Peyer's patch (tissue), 4 donors: ENCODE measurements around the gene ANP32E. TPM values are rescaled to one million over a fixed set of nuclear protein-coding genes. Genes with fewer than 3 reads are reported as not detected.
"Not testable (repeated sequence)": the region's sequence is repeated elsewhere in the genome, so short reads cannot be mapped to it uniquely, and the experiment has no call there.

Experiments used
- DNase-seq, 3 donors: peaks; one replicate each; pipeline ENCODE4 v3.0.0-alpha.2; 2017 to 2019
- H3K27ac ChIP-seq, 4 donors: fragments of 200-600 bp; sonication (generic); one replicate each; pipeline ENCODE4 v1.5.1; 2016 to 2019
- H3K27me3 ChIP-seq, 2 donors: fragments of 200-600 bp; sonication (generic); one replicate each; pipeline ENCODE4 v1.5.1; 2019
- H3K36me3 ChIP-seq, 3 donors: fragments of 200-600 bp; sonication (generic); one replicate each; pipeline ENCODE4 v1.5.1; 2016 to 2019
- H3K4me1 ChIP-seq, 4 donors: fragments of 200-600 bp; sonication (generic); one replicate each; pipeline ENCODE4 v1.5.1; 2016 to 2019
- H3K4me3 ChIP-seq, 4 donors: fragments of 200-600 bp; sonication (generic); 1 replicate in 3 of 4; 2 replicates in 1 of 4; pipeline ENCODE4 v1.5.1; 2016 to 2019; ENCODE audit warnings: mild to moderate bottlenecking in 1 of 4
- H3K9me3 ChIP-seq, 4 donors: fragments of 200-600 bp; sonication (generic); one replicate each; pipeline ENCODE4 v1.5.1; 2016 to 2019; ENCODE audit warnings: mild to moderate bottlenecking in 1 of 4
- CTCF ChIP-seq, 6 experiments: fragments of 450-650 bp in 4 of 6; fragments of 200-600 bp in 2 of 6; sonication (generic) in 1 of 6; IDR thresholded peaks; one replicate each; pipeline ENCODE4 v1.5.1; 2017 to 2019; ENCODE audit warnings: antibody characterized with exemption in 6 of 6, mild to moderate bottlenecking in 3 of 6, moderate library complexity in 1 of 6
- POLR2A ChIP-seq, 2 donors: fragments of 450-650 bp; IDR thresholded peaks; one replicate each; pipeline ENCODE4 v1.5.1; 2017; ENCODE audit warnings: antibody characterized with exemption in 2 of 2, mild to moderate bottlenecking in 2 of 2, moderate library complexity in 2 of 2
- total RNA-seq, 4 donors: library from RNA; depleted of rRNA; stranded (reverse); fragments of >200 nt; gene quantifications; one replicate each; pipeline ENCODE4 v1.1.0, GENCODE V29; 2016

The ANP32E gene
- total RNA-seq, 4 donors from 2014 or later: 7.3 to 24.8 (median 9.9) TPM

- no peak for TF ChIP-seq CTCF (IDR thresholded peaks at IDR 0.05)
- no peak for TF ChIP-seq POLR2A (IDR thresholded peaks at IDR 0.05)
- DNase-seq: no peak
- Histone ChIP-seq H3K27ac (no peak overlapping the region), H3K4me1 (no peaks in the 10 kb centered on the region), H3K27me3 (no peaks in the 10 kb centered on the region), H3K4me3 (no peak overlapping the region), H3K36me3 (no peaks in the 10 kb centered on the region), H3K9me3 (no peaks in the 10 kb centered on the region)
Observed at GRCh38 chr1:150196417-150196816, 39.5 kb downstream of the ANP32E start.

- H3K4me3 ChIP-seq: no peak overlapping the region
- TF ChIP-seq POLR2A (IDR thresholded peaks at IDR 0.05) (no peak), CTCF (IDR thresholded peaks at IDR 0.05) (no peak)
Observed at GRCh38 chr1:150194381-150195031, 41.4 kb downstream of the ANP32E start.

GRCh38 chr1:150192012-150192411 is 43.9 kb downstream of the ANP32E start:
- Histone ChIP-seq H3K4me3 (no peak overlapping the region), H3K36me3 (no peaks in the 10 kb centered on the region), H3K4me1 (peaks cover 0 to 7% (median 0%) of the 10 kb centered on the region in 4 donors), H3K27ac (no peak overlapping the region), H3K9me3 (no peaks in the 10 kb centered on the region), H3K27me3 (no peaks in the 10 kb centered on the region)
- no peak for TF ChIP-seq POLR2A (IDR thresholded peaks at IDR 0.05)
- no peak for TF ChIP-seq CTCF (IDR thresholded peaks at IDR 0.05)
- no peak for DNase-seq

More at GRCh38 chr1:150194381-150195031, 41.4 kb downstream of the ANP32E start:
- no peak for DNase-seq
- Histone ChIP-seq H3K9me3 (no peaks in the 10 kb centered on the region), H3K27ac (no peak overlapping the region), H3K4me1 (no peaks in the 10 kb centered on the region), H3K27me3 (no peaks in the 10 kb centered on the region), H3K36me3 (no peaks in the 10 kb centered on the region)

- no peaks in the 10 kb centered on the region for H3K27me3 ChIP-seq
- H3K9me3 ChIP-seq: no peaks in the 10 kb centered on the region
- no peak for TF ChIP-seq POLR2A (IDR thresholded peaks at IDR 0.05)
- no peak for TF ChIP-seq CTCF (IDR thresholded peaks at IDR 0.05)
- H3K27ac ChIP-seq: no peak overlapping the region
- H3K4me1 ChIP-seq: peaks cover 0 to 10% (median 0%) of the 10 kb centered on the region in 4 donors
- no peak overlapping the region for H3K4me3 ChIP-seq
- H3K36me3 ChIP-seq: no peaks in the 10 kb centered on the region
- DNase-seq: no peak
Observed at GRCh38 chr1:150187560-150187931, 48.4 kb downstream of the ANP32E start.

GRCh38 chr1:150186789-150187559 is 48.9 kb downstream of the ANP32E start:
- Histone ChIP-seq H3K27me3 (no peaks in the 10 kb centered on the region), H3K4me1 (peaks cover 0 to 10% (median 0%) of the 10 kb centered on the region in 4 donors), H3K9me3 (no peaks in the 10 kb centered on the region), H3K27ac (peak overlapping the region in 2 of 4 donors; percentile 19 to 26), H3K36me3 (no peaks in the 10 kb centered on the region), H3K4me3 (no peak overlapping the region)
- TF ChIP-seq CTCF (IDR thresholded peaks at IDR 0.05) (peak in 5 of 6 experiments; percentile 30 to 68 (median 58)), POLR2A (IDR thresholded peaks at IDR 0.05) (no peak)
- no peak for DNase-seq

GRCh38 chr1:150186438-150186788 is 49.5 kb downstream of the ANP32E start:
- H3K9me3 ChIP-seq, H3K27me3 ChIP-seq, H3K4me1 ChIP-seq, H3K4me3 ChIP-seq, H3K36me3 ChIP-seq, DNase-seq: not testable (repeated sequence)
- peak overlapping the region in 1 of 4 donors; percentile 26 for H3K27ac ChIP-seq
